ENCODE results near the gene ARPC5. TPM values are rescaled to one million over a fixed set of nuclear protein-coding genes. Genes with fewer than 3 reads are reported as not detected.
"Not testable (repeated sequence)": the region's sequence is repeated elsewhere in the genome, so short reads cannot be mapped to it uniquely, and the experiment has no call there.

Gene ARPC5
- total RNA-seq, 4 donors from 2014 or later = 73.0 to 234 (median 170) TPM

DNA sequence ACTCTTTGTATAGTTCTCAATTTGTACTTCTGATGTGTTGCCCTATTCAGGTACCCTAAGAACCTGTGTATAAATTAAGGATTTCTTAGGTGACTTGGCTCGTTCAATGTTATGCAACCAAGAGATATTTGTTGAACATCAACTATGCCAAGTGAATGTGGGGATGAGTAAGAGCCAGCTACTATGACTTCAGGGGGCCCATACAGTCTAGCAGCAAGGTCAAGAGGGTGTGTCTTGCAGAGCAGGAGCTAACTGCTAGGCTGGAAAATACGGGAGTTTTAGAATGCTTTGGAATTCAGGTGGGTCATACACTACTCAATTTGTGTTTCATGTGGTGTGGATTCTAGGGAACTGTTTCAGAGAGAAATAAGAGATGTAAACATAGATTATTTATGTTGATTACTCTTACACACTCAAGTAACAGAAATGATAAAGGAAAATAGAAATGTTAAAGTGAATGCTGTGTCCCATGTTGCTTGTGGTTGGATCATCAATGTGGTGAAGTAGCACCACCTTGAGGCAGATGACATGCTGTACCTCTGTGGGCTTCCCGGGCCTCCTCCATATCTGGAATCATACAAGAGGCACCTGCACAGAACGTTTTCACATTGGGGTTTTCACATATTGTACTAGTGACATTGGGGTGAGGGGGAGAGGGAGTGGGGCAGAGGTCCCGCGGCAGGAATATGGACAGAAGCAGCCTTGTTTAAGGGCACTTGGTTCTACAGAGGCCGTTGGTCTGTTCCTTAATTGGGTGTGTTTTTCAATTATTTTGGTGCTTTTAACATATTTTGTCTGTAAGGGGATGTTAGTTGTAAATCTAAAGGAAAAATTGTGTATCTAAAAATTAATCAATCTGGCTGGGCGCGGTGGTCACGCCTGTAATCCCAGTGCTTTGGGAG, 12.4 kb downstream of the ARPC5 start:
- intact Hi-C loops (cut with DNase I; ENCODE audit: low total_unique reads) = no loop called here
- TF ChIP-seq, protein P1, sequence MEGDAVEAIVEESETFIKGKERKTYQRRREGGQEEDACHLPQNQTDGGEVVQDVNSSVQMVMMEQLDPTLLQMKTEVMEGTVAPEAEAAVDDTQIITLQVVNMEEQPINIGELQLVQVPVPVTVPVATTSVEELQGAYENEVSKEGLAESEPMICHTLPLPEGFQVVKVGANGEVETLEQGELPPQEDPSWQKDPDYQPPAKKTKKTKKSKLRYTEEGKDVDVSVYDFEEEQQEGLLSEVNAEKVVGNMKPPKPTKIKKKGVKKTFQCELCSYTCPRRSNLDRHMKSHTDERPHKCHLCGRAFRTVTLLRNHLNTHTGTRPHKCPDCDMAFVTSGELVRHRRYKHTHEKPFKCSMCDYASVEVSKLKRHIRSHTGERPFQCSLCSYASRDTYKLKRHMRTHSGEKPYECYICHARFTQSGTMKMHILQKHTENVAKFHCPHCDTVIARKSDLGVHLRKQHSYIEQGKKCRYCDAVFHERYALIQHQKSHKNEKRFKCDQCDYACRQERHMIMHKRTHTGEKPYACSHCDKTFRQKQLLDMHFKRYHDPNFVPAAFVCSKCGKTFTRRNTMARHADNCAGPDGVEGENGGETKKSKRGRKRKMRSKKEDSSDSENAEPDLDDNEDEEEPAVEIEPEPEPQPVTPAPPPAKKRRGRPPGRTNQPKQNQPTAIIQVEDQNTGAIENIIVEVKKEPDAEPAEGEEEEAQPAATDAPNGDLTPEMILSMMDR (IDR thresholded peaks at IDR 0.05) = peak; percentile 40 to 61 (median 47)
- no peak for TF ChIP-seq POLR2A (IDR thresholded peaks at IDR 0.05)

DNA sequence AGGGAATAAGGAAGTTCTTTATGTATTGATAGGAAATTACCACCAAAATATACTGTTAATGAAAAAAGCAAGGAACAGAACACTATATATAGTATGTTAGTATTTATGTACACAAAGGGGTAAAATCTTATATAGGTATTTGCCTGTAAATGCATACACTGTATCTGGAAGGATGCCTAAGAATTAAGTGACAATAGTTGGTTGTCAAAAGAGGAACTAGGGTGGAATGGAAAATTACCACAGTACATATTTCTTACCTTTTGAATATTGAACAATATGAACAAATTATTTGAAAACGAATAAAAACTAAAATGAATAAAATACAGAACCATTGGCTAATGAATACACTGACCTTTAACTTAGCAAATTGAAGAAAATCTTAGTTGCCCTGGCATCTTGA, 13.6 kb downstream of the ARPC5 start:
- no peak overlapping the region for H3K4me3 ChIP-seq
- H3K4me1 ChIP-seq = no peaks in the 10 kb centered on the region
- DNase-seq = no peak
- TF ChIP-seq POLR2A (IDR thresholded peaks at IDR 0.05) = no peak
- TF ChIP-seq, protein P1 (IDR thresholded peaks at IDR 0.05) = no peak
- H3K27me3 ChIP-seq = no peaks in the 10 kb centered on the region
- H3K27ac ChIP-seq = no peak overlapping the region
- intact Hi-C loops (cut with DNase I; ENCODE audit: low total_unique reads) = no loop called here
- no peaks in the 10 kb centered on the region for H3K9me3 ChIP-seq
- H3K36me3 ChIP-seq = no peaks in the 10 kb centered on the region

More for the DNA sequence above, 12.4 kb downstream of the ARPC5 start:
- no peaks in the 10 kb centered on the region for H3K27me3 ChIP-seq
- H3K36me3 ChIP-seq = no peaks in the 10 kb centered on the region
- H3K27ac ChIP-seq = peak overlapping the region; percentile 2 to 29
- no peaks in the 10 kb centered on the region for H3K4me1 ChIP-seq
- peak in 1 of 2 donors; percentile 39 for DNase-seq
- no peak overlapping the region for H3K4me3 ChIP-seq
- H3K9me3 ChIP-seq = no peaks in the 10 kb centered on the region

DNA sequence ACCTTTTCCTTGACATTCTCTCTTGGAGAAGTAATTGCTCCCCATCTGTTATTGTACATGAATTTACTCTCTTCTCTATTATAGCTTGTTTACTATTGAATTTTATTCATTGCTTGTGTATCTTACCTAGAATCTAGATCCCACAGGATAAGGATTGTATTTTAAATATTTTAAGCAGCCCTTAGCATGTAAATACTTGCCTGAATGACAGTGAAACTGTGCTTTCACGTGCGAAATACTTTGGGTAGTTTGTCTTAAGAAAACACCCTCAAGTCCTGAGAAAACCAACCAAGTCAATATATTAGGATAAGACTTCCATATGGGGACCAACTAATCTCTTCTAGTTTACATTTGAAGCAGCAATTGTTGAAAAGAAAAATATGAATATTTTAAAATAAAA, 15.3 kb downstream of the ARPC5 start:
- Histone ChIP-seq H3K9me3 (no peaks in the 10 kb centered on the region), H3K27ac (no peak overlapping the region), H3K4me1 (no peaks in the 10 kb centered on the region), H3K36me3 (no peaks in the 10 kb centered on the region), H3K4me3 (no peak overlapping the region), H3K27me3 (no peaks in the 10 kb centered on the region)
- TF ChIP-seq POLR2A (IDR thresholded peaks at IDR 0.05) = no peak
- TF ChIP-seq, protein P1 (IDR thresholded peaks at IDR 0.05) = no peak
- no peak for DNase-seq
- intact Hi-C loops (cut with DNase I; ENCODE audit: low total_unique reads) = no loop called here

DNA sequence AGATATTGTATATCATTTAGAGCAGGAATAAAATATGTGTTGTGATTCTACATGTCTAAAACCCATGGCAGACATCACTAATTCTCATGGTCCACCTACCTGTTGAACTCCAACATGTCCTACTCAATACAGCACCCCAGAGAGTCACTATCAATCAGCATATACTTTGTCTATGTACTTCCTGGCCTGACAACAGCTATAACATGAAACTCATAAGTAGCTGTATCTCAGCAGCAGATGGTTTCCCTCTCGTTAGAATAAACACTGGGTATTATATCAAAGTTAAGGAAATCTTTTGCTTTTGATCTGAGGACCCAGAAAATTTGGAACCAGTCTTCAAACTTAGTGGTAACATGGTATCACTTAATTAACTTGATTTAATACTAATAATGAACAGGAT, 15.8 kb downstream of the ARPC5 start:
- H3K4me3 ChIP-seq = no peak overlapping the region
- DNase-seq = no peak
- no peaks in the 10 kb centered on the region for H3K9me3 ChIP-seq
- H3K36me3 ChIP-seq = no peaks in the 10 kb centered on the region
- H3K27me3 ChIP-seq = no peaks in the 10 kb centered on the region
- no peak overlapping the region for H3K27ac ChIP-seq
- intact Hi-C loops (cut with DNase I; ENCODE audit: low total_unique reads) = no loop called here
- no peak for TF ChIP-seq POLR2A (IDR thresholded peaks at IDR 0.05)
- TF ChIP-seq, protein P1 (IDR thresholded peaks at IDR 0.05) = no peak
- H3K4me1 ChIP-seq = no peaks in the 10 kb centered on the region

DNA sequence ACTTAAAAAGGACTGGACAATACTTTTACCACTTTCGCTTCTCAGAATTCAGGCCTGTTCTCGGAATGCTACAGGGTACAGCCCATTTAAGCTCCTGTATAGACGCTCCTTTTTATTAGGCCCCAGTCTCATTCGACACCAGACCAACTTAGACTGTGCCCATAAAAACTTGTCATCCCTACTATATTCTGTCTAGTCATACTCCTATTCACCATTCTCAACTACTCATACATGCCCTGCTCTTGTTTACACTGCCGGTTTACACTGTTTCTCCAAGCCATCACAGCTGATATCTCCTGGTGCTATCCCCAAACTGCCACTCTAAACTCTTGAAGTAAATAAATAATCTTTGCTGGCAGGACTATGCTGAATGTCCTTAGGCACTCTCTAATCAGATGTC, 17.4 kb downstream of the ARPC5 start:
- H3K4me3 ChIP-seq; DNase-seq; H3K4me1 ChIP-seq; H3K9me3 ChIP-seq; intact Hi-C loops (cut with DNase I; ENCODE audit: low total_unique reads); H3K27ac ChIP-seq; H3K27me3 ChIP-seq; H3K36me3 ChIP-seq: not testable (repeated sequence)

DNA sequence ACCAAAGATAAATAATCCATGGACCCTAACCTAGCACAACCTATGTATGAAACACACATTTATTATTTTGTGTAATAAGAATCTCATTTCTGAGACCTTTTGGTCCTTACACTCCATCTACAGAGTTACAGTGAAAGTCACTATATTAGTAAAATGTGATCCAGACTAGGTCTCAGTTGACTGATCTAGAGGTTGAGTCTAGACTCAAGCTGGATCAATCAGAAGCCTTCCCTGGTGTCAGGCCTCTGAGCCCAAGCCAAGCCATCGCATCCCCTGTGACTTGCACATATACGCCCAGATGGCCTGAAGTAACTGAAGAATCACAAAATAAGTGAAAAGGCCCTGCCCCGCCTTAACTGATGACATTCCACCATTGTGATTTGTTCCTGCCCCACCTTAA, 22.6 kb downstream of the ARPC5 start:
- intact Hi-C loops (cut with DNase I; ENCODE audit: low total_unique reads); H3K4me1 ChIP-seq; H3K4me3 ChIP-seq; DNase-seq; H3K27me3 ChIP-seq; H3K36me3 ChIP-seq; H3K9me3 ChIP-seq; H3K27ac ChIP-seq: not testable (repeated sequence)
